Liver (tissue), 3 donors: Measurements from ENCODE around the gene TRPM2.

Source experiments
- FOXA1 ChIP-seq: IDR thresholded peaks from 2 replicates; pipeline ENCODE4 v1.6.1; 2016; ENCODE audit warnings: antibody characterized with exemption
- GABPA ChIP-seq, 2 donors: IDR thresholded peaks in 1 of 2; conservative IDR thresholded peaks in 1 of 2; 2 replicates each; pipeline ENCODE4 v1.6.1; 2016; ENCODE audit warnings: antibody characterized with exemption in 2 of 2, mild to moderate bottlenecking in 1 of 2, moderate library complexity in 1 of 2
- HNF4A ChIP-seq, 2 donors: conservative IDR thresholded peaks; 2 replicates each; pipeline ENCODE4 v1.6.1; 2016; ENCODE audit warnings: antibody characterized with exemption in 2 of 2, mild to moderate bottlenecking in 2 of 2
- JUND ChIP-seq, 2 donors: IDR thresholded peaks; 2 replicates each; pipeline ENCODE4 v1.6.1; 2016; ENCODE audit warnings: antibody characterized with exemption in 2 of 2
- RAD21 ChIP-seq, 2 donors: IDR thresholded peaks; 2 replicates each; pipeline ENCODE4 v1.6.1; 2016; ENCODE audit warnings: antibody characterized with exemption in 2 of 2, mild to moderate bottlenecking in 2 of 2
- RXRA ChIP-seq, 2 donors: IDR thresholded peaks; 2 replicates each; pipeline ENCODE4 v1.6.1; 2017 to 2018; ENCODE audit warnings: antibody characterized with exemption in 2 of 2, mild to moderate bottlenecking in 1 of 2
- SP1 ChIP-seq: IDR thresholded peaks from 2 replicates; pipeline ENCODE4 v1.6.1; 2018; ENCODE audit warnings: antibody characterized with exemption, mild to moderate bottlenecking
- TAF1 ChIP-seq: conservative IDR thresholded peaks from 2 replicates; pipeline ENCODE4 v1.6.1; 2016; ENCODE audit warnings: antibody characterized with exemption, mild to moderate bottlenecking
- YY1 ChIP-seq: IDR thresholded peaks from 2 replicates; pipeline ENCODE4 v1.6.1; 2016; ENCODE audit warnings: antibody characterized with exemption, mild to moderate bottlenecking
- TF ChIP-seq, protein P1 (sequence below): fragments of 150-350 bp; IDR thresholded peaks from 2 replicates; pipeline ENCODE4 v1.5.1; 2017; ENCODE audit warnings: improper control_type of control experiment, low read depth, low read length; ENCODE audit not compliant: missing input control
- TF ChIP-seq, protein P2 (sequence below): IDR thresholded peaks from 2 replicates; pipeline ENCODE4 v1.6.1; 2016; ENCODE audit warnings: antibody characterized with exemption
- TF ChIP-seq, protein P3 (sequence below): IDR thresholded peaks from 2 replicates; pipeline ENCODE4 v1.6.1; 2016; ENCODE audit warnings: antibody characterized with exemption
- TF ChIP-seq, protein P4 (sequence below): IDR thresholded peaks from 2 replicates; pipeline ENCODE4 v1.6.1; 2016; ENCODE audit warnings: antibody characterized with exemption, mild to moderate bottlenecking
- donor health status: healthy.
- donor health status: healthy.

DNA sequence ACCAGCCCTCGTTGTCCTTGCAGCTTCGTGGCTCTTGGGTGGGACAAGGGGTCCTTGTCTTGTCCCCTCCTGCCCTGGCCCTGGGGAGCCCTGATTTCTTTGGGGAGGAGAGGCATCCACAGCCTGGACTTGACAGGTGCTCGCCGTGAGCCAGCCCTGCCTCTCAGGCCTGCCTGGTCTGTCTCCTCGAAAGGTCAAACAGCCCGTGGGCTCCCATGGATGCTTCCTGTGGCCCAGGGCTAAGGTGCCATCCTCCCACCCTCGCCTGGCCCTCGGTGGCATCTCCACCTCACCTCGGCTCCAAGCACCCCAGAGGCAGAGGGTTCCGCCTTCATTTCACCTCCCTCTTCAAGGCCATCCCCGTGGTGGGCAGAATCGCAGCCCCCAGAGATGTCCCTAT lies 110.9 kb downstream of the TRPM2 start:
- TF ChIP-seq, protein P1, sequence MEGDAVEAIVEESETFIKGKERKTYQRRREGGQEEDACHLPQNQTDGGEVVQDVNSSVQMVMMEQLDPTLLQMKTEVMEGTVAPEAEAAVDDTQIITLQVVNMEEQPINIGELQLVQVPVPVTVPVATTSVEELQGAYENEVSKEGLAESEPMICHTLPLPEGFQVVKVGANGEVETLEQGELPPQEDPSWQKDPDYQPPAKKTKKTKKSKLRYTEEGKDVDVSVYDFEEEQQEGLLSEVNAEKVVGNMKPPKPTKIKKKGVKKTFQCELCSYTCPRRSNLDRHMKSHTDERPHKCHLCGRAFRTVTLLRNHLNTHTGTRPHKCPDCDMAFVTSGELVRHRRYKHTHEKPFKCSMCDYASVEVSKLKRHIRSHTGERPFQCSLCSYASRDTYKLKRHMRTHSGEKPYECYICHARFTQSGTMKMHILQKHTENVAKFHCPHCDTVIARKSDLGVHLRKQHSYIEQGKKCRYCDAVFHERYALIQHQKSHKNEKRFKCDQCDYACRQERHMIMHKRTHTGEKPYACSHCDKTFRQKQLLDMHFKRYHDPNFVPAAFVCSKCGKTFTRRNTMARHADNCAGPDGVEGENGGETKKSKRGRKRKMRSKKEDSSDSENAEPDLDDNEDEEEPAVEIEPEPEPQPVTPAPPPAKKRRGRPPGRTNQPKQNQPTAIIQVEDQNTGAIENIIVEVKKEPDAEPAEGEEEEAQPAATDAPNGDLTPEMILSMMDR, result no peak
- TF ChIP-seq HNF4A (conservative IDR thresholded peaks at IDR 0.05) (no peak), FOXA1 (no peak), SP1 (no peak), TAF1 (no peak), RXRA (IDR thresholded peaks at IDR 0.05) (no peak), JUND (IDR thresholded peaks at IDR 0.05) (no peak), RAD21 (IDR thresholded peaks at IDR 0.05) (no peak), YY1 (no peak), GABPA (IDR thresholded peaks at IDR 0.05 in 1 of 2, conservative IDR thresholded peaks at IDR 0.05 in 1 of 2) (no peak)
- TF ChIP-seq, protein P2, sequence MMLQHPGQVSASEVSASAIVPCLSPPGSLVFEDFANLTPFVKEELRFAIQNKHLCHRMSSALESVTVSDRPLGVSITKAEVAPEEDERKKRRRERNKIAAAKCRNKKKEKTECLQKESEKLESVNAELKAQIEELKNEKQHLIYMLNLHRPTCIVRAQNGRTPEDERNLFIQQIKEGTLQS, result no peak
- TF ChIP-seq, protein P3, sequence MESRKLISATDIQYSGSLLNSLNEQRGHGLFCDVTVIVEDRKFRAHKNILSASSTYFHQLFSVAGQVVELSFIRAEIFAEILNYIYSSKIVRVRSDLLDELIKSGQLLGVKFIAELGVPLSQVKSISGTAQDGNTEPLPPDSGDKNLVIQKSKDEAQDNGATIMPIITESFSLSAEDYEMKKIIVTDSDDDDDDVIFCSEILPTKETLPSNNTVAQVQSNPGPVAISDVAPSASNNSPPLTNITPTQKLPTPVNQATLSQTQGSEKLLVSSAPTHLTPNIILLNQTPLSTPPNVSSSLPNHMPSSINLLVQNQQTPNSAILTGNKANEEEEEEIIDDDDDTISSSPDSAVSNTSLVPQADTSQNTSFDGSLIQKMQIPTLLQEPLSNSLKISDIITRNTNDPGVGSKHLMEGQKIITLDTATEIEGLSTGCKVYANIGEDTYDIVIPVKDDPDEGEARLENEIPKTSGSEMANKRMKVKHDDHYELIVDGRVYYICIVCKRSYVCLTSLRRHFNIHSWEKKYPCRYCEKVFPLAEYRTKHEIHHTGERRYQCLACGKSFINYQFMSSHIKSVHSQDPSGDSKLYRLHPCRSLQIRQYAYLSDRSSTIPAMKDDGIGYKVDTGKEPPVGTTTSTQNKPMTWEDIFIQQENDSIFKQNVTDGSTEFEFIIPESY, result no peak
- TF ChIP-seq, protein P4, sequence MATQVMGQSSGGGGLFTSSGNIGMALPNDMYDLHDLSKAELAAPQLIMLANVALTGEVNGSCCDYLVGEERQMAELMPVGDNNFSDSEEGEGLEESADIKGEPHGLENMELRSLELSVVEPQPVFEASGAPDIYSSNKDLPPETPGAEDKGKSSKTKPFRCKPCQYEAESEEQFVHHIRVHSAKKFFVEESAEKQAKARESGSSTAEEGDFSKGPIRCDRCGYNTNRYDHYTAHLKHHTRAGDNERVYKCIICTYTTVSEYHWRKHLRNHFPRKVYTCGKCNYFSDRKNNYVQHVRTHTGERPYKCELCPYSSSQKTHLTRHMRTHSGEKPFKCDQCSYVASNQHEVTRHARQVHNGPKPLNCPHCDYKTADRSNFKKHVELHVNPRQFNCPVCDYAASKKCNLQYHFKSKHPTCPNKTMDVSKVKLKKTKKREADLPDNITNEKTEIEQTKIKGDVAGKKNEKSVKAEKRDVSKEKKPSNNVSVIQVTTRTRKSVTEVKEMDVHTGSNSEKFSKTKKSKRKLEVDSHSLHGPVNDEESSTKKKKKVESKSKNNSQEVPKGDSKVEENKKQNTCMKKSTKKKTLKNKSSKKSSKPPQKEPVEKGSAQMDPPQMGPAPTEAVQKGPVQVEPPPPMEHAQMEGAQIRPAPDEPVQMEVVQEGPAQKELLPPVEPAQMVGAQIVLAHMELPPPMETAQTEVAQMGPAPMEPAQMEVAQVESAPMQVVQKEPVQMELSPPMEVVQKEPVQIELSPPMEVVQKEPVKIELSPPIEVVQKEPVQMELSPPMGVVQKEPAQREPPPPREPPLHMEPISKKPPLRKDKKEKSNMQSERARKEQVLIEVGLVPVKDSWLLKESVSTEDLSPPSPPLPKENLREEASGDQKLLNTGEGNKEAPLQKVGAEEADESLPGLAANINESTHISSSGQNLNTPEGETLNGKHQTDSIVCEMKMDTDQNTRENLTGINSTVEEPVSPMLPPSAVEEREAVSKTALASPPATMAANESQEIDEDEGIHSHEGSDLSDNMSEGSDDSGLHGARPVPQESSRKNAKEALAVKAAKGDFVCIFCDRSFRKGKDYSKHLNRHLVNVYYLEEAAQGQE, result no peak
